OCI-M2 (cell line): Measurements from ENCODE around the gene FBXO28.
"Not testable (repeated sequence)": the region's sequence is repeated elsewhere in the genome, so short reads cannot be mapped to it uniquely, and the experiment has no call there.

Source experiments
- DNase-seq: peaks from one replicate; lab custom pipeline; 2025; ENCODE audit not compliant: unreplicated experiment; lab: John Stamatoyannopoulos, UW

Gene FBXO28

GRCh38 chr1:224113918-224114786 is at the start of gene FBXO28:
FBXO28 (plus strand) TSS chr1:224114111; CDS start chr1:224114130, 19 bp downstream.
- peak; percentile 65 for DNase-seq

DNA sequence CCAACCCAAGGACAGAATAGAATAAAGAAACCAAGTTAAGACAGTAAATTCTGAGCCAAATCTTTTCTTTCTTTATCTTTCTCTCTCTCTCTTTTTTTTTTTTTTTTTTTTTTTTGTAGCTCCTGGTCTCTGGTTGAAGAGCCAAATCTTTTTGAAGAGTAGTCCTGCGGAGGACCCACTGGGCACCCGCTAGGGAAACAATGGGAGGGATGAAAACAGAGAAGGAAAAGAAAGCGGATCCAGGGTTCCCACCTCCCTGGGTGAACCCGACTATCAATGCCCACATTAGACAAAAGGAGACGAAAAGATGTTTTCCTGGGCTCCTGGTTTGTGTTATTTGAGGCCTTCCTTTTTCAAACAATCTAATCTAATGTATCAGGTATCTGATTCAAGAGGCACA is 49.8 kb upstream of the FBXO28 start:
- no peak for DNase-seq

DNA sequence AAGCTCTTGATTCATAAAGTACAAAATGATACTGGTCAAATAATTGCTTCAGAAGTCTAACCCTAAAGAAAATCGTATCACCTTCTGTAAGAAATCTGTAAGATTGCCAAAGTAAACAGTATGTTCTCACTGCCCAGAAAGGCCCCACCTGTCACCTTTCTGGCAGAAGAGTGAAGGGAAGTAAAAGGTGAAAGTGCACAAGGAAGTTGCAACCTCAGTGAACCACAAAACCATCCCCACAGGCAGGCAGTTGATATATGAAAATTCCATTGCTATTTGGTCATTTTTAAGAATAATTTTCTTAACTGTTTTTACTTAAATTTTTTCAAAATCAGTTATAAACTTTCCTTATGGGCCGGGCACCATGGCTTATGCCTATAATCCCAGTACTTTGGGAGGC is 48.5 kb upstream of the FBXO28 start:
- DNase-seq: no peak

GRCh38 chr1:224067207-224067606 is 46.7 kb upstream of the FBXO28 start:
- DNase-seq: no peak

GRCh38 chr1:224067621-224068457 is 46.1 kb upstream of the FBXO28 start:
- DNase-seq: no peak

DNA sequence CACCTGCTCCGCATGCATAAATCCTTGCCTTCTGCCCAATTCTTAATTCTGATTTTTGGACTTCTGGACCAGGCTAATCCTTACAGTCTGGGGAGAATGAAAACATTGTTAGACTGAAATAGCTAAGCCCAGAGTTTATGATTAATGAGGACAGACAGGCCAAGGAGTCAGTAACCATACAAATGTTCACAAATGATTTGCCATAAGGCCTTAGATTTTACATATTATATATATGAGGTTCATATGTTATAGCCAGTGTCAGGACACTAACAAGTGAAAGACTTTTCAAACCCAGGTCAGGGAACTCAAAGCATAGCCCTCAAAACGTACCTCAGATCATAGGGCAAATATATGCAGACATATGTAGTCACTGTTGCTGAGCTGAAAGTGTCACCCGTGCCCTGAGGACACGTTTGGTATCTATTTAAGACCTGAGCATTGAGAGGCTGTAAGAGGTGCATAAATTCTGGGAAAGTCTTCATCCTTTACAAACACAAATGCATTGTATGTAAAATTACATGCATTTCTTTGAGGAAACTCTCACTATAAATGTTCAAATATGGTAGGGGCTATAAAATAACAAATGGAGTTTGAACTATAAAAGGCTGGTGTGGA is 45.3 kb upstream of the FBXO28 start:
- DNase-seq: no peak

DNA sequence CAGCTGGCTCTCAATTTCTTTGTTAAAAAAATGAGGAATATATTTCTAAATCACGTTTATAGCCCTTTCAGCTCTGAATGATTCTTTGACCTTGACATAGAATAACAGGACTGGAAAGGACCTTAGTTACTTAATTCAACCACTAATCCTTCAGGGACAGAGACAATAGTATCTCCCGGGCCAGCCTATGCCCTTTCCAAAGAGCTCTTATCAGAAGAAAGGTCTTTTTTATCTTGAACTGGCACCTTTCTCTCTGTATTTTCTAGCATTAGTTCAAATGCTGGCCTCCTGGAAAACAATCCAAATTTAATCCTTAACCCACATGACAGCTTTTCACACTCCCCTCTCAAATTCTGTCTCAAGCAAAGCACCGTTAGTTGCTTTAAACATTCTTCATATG is 44.8 kb upstream of the FBXO28 start:
- peak; percentile 6 for DNase-seq

DNA sequence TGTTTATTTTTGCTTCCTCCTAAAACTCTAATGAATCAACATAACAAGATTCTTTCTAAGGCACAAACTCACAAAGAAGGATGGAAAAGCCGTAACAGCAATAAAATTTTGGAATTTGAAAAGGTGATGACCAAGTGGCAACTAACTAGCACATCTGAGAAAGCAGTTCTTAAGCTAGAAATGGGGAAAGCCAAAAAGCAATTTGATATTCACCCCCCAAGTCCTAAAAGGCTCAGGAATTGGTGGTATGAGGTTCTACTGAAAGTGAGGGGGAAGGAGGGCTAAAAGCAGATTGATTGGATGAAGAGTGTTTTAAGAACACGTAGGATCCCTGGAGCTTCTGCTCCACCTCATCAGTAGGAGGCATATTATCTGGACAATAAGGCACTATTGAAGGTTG is 43.4 kb upstream of the FBXO28 start:
- DNase-seq: no peak

DNA sequence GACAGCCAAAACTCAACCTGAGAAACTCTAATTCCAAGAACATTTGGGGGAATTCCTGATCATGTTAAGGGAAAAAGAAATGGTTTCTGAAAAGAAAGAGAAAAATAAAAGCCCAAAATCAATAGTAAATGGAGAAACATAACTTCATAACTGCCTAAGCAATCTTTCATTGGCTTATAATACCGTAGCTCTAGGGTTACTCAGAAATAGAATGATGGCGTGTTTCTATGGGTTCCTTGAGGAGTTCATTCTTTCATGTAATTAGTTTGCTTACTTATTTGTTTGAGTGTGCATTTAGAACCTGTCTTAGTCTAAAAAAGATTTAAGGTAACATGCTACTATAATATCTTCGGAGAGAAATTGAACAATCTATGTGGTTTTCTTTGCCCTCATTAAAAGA is 37.5 kb upstream of the FBXO28 start:
- DNase-seq: no peak

DNA sequence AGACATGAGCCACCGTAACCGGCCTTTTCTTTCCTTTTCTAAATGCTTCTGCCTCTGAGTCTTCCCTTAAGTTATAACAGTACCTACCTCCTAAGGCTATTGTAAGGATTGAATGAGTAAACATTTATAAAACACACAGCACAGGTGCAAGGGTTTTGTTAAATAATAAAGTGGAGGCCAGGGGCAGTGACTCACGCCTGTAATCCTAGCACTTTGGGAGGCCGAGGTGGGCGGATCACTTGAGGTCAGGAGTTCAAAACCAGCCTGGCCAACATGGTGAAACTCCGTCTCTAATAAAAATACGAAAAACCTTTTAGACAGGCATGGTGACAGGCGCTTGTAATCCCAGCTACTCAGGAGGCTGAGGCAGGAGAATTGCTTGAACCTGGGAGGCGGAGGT is 34.3 kb upstream of the FBXO28 start:
- not testable (repeated sequence) for DNase-seq

GRCh38 chr1:224080115-224080774 is 33.7 kb upstream of the FBXO28 start:
- peak; percentile 43 for DNase-seq

DNA sequence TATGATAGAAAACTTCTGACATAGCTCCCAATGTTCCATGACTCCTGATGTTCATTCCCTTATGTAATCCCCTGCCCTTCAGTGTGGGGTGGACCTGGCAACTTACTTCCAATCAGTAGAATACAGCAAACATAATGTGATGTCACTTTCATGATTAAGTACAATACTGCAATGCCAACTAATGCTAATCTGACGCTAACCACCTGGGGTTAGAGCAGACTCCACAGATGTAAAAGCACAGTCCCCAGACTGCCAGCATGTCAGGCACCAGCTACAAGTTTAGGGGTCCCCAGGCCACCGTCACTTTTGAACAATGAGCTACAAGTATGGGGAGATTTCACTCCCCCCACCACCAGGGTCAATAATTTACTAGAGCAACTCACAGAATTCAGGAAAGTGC is 32.3 kb upstream of the FBXO28 start:
- no peak for DNase-seq

DNA sequence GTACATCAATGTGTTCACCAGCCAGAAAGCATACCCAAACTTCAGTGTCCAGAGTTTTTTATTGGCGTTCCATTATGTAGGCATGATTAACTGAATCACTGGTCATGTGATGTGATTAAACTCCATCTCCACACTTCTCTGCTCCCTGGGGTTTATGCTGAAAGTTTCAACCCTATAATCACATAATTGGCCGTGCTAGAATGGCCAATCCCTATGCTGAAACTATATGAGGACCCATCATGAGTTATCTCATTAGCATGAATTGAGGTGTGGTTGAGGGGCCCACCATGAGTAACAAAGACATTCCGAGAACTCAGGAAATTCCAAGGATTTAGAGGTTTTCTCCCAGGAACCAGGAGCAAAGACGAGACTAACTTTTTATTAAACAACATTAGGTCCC is 31.8 kb upstream of the FBXO28 start:
- DNase-seq: no peak

DNA sequence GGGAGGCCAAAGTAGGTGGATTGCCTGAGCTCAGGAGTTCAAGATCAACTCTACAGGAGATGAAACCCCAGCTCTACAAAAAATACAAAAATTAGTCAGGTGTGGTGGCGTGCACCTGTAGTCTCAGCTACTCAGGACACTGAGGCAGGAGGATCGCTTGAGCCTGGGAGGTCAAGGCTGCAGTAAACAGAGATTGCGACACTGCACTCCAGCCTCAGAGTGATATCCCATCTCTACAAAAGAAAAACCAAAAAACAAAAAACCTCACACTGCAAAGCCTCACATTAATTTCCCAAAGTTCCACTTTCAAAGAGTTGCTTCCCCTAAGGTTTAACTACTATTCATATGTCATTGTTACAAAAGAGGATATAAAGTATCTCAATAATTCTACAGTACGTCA is 29.0 kb upstream of the FBXO28 start:
- DNase-seq: no peak

DNA sequence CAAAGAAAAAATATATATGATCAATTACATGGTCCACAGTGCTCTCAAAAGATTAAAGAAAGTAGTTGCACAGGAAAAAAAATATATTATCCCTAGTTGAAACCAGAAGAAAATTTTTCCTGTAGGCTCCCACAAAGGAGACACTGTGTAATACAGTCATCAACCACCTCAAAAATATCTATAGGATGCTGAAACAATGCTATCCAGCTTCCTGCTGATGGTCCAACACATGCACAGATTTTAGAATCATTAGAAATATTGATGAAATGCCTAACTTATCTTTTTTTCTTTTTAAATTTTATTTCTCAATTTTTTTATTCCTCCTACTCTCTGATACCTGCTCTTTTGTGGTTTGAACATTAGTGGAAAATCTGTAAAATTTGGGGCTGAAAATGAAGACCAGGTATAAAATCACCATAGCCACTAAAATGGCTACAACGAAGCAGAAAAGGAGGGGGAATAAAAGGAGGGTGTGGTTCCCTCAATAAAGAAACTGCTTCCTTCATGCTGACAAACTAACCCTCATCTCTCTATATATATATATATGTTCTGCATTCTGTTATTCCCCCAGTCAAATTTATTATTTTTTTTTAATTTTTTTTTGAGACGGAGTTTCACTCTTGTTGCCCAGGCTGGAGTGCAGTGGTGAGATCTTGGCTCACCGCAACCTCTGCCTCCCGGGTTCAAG is 28.3 kb upstream of the FBXO28 start:
- no peak for DNase-seq

GRCh38 chr1:224087286-224087794 is 26.6 kb upstream of the FBXO28 start:
- DNase-seq: no peak

DNA sequence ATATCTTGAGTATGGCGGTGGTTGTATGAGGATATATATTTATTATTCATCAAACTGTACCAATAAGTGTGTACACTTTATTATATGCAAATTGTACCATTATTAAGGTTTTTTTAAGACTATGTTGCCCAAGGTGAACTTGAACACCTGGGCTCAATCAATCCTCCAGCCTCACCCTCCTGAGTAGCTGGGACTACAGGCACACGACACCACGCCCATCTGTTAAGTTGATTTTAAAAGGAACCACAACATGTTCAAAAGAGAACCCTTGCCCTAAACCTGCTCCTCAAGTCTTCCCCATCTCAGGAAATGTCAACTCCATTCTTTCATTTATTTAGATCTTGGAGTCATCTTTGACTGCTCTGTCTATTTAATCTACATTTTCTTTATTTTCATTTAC is 24.3 kb upstream of the FBXO28 start:
- no peak for DNase-seq

- no peak for DNase-seq
These were observed 23.8 kb upstream of the FBXO28 start for GRCh38 chr1:224090116-224090515.

GRCh38 chr1:224092111-224092510 is 21.8 kb upstream of the FBXO28 start:
- DNase-seq: no peak

DNA sequence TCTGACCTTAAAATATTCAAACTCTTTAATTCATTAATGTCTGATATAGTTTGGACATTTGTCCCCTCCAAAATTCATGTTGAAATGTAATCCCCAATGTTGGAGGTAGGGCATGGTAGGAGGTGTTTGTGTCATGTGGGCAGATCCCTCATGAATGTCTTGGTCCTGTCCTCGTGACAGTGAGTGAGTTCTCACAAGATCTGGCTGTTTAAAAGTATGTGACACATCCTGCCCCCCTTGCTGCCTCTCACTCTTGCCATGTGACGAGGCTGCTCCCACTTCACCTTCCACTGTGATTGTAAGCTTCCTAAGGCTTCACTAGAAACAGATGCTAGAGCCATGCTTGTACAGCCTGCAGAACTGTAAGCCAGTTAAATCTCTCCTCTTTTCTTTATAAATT is 21.3 kb upstream of the FBXO28 start:
- DNase-seq: no peak
